HG02943 (cell line): ENCODE data around the gene ADAD2.

ENCODE experiments used
- ATAC-seq: cut with Tn5 transposase; IDR thresholded peaks from one replicate; pipeline ENCODE4 v1.9.1; 2021; ENCODE audit warnings: mild to moderate bottlenecking, low read depth, moderate library complexity; ENCODE audit not compliant: unreplicated experiment

ADAD2 gene

DNA sequence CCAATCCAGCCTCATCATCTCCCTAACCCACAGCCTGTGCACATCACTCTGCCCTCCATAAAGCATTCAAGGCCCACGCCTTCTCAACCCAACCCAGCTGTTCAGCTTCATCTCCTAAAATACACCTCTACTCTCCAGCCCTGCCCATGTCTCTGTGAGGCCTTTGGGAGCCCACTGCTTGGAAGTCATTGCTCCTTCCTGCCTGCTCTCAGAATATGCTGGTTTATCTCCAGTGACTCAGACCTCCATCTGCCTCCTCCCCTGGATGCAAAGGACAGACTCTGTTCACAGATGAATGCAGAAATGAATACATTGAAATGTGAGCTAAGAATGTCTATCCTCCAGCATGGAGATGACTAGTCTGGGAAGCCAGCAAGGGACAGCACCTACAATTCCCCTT lies 29.9 kb downstream of the ADAD2 start:
- no peak for ATAC-seq

DNA sequence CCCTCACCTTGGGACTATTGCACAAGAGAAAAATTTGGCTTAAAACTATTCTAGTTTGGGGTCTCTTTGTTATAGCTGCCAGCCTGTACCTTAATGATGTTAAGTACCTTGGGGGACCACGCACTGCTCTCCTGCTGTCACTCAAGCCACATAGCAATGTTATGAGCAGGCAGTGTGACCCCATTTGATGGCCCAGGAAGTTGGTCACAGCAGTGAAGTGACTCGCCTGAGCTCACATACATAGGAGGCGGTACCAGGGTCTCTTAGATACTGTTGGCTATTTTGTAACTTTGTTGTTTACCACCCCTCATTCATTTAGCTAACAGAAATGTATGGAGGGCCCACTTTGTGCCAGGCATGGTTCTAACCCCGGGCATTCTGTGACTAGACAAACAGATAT lies 32.5 kb downstream of the ADAD2 start:
- no peak for ATAC-seq

DNA sequence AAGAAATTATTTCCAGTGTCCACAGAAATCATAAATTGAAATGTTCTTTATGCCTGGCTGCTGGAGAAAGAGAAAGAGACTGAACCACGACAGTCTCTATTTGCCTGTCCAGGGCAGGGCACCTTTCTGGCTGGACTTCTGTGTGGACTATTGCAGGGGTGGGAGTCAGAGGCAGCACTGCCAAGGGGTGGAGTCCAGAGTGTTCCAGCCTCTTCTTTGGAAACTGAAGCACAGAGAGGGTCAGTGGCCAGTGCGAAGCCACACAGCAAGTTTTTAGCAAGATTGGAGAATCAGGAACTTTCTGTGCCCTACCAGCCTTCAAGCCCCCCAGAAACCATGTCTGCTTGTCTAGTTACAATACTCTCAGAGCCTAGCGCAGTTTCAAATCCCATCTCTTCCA lies 33.6 kb downstream of the ADAD2 start:
- ATAC-seq = no peak

DNA sequence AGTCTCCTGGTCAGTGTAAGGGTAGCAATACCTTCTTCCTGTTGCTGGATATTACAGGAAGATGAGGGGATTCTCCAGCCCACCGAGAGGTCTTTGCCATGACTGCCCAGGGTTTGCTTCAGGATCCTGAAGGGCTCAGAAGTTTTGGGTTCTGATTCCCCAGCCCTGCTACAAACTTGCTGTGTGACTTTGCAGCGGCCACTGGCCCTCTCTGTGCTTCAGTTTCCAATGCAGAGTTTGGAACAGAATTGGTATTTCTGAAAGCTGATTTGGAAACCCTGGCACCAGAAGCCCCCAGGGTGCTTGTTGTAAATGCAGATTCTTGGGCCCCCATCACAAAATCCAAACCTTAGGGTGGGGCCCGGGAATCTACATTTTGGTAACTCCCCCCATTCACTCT lies 34.2 kb downstream of the ADAD2 start:
- no peak for ATAC-seq

- ATAC-seq = no peak
These were observed 34.6 kb downstream of the ADAD2 start for GRCh38 chr16:84225571-84225970.

- ATAC-seq = no peak
These were observed 35.1 kb downstream of the ADAD2 start for GRCh38 chr16:84226026-84226425.

GRCh38 chr16:84227548-84227947 lies 36.6 kb downstream of the ADAD2 start:
- ATAC-seq = no peak

- no peak for ATAC-seq
These were observed 37.4 kb downstream of the ADAD2 start for GRCh38 chr16:84228256-84228838.

- ATAC-seq = no peak
These were observed 38.5 kb downstream of the ADAD2 start for GRCh38 chr16:84229471-84229870.

- no peak for ATAC-seq
These were observed 41.1 kb downstream of the ADAD2 start for GRCh38 chr16:84232060-84232459.

DNA sequence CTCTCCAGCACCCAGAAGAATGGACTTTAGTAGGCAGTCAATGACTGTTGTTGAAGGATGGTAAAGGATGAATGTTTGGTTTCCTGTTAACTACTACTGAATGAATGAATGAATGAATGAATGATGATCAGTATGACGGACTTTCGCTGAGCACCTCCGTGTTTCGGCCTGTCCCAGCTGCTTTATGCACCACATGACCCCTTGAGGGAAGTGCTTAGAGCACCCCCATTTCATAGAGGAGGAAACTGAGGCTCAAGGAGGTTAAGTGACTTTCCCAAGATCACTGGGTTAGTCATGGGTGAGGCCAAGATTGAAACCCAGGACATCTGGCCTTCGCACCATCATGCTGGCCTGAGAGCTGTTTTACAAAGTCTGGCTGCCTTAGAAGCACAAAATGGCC lies 42.0 kb downstream of the ADAD2 start:
- ATAC-seq = no peak

DNA sequence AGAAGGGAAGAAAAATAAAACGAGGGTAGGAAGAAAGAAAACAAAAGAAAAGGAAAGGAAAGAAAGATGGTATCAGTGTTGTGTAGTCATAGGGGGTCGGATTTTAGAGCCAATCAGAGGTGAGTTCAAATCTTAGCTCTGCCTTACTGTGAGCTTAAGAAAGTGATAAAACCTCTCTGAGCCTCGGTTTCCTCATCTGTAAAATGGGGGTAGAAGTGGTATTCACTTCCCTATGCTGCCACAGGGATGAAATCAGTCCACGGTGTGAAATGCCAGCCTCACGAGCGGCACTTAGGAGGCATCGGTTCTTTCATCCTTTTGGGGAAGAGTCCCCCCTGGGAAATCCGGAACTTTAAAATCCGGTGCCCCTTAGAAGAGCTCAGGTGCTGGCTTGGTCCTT lies 42.8 kb downstream of the ADAD2 start:
- no peak for ATAC-seq

GRCh38 chr16:84234321-84235241 lies 43.6 kb downstream of the ADAD2 start:
- ATAC-seq = no peak

- no peak for ATAC-seq
These were observed 45.7 kb downstream of the ADAD2 start for GRCh38 chr16:84236671-84237070.

DNA sequence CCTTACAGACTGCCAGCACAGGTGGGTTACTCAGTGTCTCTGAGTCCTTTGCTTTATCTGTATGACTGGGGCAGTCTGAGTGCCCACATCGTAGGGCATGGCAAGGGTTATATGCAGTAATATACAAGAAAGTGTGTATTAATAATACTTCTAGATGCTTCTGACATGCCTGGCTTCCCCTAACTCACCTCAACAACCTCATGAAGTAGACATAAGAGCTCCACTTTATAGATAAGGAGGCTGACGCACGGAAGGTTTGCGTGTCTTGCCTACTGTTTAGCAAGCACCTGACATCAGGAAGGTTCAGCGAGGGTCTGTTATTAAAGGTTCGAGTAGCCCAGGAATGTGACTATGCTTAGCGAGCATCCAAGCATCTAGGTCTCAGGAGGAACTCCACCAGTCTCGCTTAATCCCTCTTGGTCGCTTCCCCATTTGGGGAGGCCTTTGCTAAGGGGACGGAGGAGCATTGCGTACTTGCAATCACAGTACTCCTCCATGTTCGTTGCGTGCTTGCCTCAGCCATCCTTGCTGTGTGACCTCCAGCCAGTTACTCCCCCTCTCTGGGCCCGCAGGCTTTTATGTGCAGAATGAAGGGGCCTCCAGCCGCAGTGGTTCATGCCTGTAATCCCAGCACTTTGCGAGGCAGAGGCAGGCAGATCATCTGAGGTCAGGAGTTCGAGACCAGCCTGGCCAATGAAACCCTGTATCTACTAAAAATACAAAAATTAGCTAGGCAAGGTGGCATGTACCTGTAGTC lies 47.2 kb downstream of the ADAD2 start:
- no peak for ATAC-seq

DNA sequence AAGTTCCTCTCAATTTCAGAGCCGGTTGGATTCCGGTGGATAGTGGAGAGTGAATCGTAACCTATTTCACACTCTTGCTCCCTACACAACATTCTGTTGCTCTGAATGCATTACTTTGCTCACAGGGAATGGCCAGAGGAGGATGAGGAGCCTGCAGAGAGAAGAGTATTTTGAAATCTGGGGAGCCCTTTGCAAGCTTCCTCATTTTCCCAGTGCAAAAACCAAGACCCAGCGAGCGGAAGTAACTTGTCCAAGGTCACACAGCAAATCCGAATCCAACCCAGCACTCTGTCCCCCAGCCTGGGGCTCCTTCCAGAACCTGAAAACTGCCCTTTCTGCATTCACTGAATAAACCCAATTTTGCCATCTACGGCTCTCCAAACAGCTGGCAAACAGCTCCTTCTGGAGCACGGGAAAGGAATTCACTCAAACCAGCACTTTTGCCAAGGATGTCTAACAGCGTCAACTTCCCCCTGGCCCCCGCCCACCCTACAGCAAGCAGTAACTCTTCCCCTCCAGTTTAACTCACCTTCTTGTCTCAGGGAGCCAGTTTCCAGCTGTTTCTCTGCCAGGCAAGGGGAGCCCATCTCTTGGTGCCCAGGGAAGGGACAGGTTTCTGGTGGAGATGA lies 48.3 kb downstream of the ADAD2 start:
- no peak for ATAC-seq

- ATAC-seq = no peak
These were observed 49.0 kb downstream of the ADAD2 start, which contains the start of gene KCNG4 for GRCh38 chr16:84239909-84240308. Gene KCNG4 (minus strand): TSS chr16:84240012. CDS start chr16:84237485, 2,527 bp downstream.

- ATAC-seq = no peak
These were observed 49.5 kb downstream of the ADAD2 start for GRCh38 chr16:84240455-84240854.

DNA sequence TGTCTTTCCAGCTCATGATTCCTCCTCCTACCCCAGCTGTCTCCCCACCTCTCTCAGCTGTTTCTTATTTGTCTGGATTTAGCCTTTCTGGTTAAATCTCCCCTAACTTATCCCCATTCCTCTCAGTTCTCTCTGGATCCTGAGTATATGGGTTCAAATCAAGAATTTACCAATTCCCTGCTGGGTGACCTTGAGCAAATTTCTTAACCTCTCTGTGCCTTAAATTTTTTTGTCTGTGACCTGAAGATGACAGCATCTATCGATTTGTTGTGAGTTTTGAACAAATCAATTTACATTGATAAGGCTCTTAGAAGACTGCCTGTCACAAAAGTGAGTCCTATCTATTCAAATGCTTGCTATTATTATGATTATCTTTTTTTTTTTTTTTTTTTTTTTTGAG lies 50.8 kb downstream of the ADAD2 start:
- ATAC-seq = no peak

- no peak for ATAC-seq
These were observed 51.9 kb downstream of the ADAD2 start for GRCh38 chr16:84242839-84243238.

GRCh38 chr16:84243732-84244131 lies 52.8 kb downstream of the ADAD2 start:
- no peak for ATAC-seq
